ENCODE results near the gene MYO9A.

MYO9A gene

GRCh38 chr15:71779073-71779797 is 338.7 kb downstream of the MYO9A start:
- no peak for DNase-seq

- DNase-seq, result no peak
Observed at GRCh38 chr15:71777216-71777943, 340.6 kb downstream of the MYO9A start.

DNA sequence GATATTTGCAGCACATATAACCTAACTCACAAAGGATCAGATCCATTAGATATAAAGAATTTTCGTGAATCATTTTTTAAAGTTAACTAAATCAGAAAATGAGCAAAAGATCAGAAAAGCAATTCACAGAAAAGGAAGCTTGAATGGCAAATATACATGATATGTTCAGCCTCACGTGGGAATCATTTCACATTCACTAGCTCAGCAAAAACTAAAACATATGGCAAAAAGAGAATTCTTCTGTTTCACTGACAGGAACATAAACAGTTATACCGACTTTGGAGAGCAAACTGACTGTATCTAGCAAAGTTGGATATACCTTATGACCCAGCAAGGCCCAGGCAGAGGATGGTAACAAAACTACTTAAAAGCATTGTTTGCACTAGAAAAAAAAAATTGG is 341.6 kb downstream of the MYO9A start:
- DNase-seq, result no peak

DNA sequence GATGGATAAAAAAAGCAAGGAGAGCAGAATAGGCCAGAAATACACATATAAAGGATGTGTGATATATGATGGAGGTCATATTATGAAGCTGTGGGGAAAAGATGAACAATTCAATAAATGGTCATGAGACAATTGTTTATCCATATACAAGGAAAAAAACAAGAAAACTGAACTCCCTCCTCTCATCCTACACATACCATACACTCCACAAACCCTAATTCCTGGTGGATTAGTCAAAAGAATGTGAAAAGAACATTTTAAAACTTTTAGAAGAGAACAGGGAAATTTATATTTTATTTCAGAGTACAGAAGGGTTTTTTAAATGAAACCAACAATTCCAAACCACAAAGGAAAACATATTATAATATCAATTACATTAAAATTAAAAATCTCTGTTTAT is 342.1 kb downstream of the MYO9A start:
- DNase-seq, result no peak

DNA sequence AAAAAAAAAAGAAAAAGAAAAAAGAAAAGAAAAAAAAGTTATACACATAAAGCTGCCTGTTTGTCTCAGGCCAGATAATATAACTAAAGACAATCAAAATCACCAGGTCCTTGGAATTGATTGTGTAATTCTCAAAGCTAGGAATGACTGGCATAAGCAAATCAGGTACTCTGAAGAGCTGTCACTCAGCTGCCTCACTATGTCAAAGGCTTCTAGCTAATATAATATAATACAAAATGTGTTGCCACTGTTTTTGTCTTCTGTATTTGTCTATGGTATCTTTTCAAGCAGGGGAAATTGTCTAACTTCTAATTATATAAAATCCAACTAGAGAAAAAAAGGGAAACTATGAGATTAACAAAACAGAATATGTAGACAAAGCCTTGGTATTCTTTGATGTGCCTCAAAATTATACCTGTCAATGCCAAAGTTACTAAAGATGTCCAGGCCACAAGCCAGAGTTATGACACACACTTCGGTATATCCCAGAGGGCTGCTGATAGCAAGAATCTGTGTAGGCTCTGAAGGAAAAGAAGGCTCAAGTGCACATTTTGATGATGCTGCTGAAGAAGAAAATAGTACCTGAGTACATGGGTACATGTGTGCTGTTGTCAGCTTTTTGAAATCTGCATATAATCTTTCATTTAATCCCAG is 344.6 kb downstream of the MYO9A start:
- no peak for DNase-seq

Data from NCI-H1436 (cell line).